GM18873 (cell line): ENCODE measurements around the gene KRT71.

ENCODE experiments used
- ATAC-seq: cut with Tn5 transposase; IDR thresholded peaks from one replicate; pipeline ENCODE4 v1.9.1; 2021; ENCODE audit warnings: mild to moderate bottlenecking, moderate library complexity, moderate number of reproducible peaks; ENCODE audit not compliant: unreplicated experiment, low FRiP score

The KRT71 gene

DNA sequence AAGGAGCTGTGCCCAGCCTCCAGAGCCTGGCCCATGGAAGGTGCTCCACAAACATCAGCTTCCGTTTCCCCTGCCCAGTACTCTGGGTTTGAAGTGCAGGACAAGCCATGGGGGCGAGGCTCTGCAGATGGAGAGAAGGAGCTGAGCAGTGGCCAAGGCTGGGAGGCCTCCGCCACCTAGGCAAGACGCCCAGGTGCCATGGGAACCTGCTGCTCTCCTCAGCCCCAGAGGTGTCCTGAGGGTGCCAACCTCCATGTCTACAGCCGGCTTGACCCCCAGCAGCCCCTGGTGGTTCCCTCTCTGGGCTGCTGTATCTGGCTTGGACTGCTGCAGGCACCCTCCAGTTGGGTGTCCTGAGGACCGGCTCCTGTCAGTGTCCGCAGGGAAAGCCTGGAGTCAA lies 12.4 kb downstream of the KRT71 start:
- no peak for ATAC-seq

GRCh38 chr12:52539821-52540173 lies 13.1 kb downstream of the KRT71 start:
- no peak for ATAC-seq

DNA sequence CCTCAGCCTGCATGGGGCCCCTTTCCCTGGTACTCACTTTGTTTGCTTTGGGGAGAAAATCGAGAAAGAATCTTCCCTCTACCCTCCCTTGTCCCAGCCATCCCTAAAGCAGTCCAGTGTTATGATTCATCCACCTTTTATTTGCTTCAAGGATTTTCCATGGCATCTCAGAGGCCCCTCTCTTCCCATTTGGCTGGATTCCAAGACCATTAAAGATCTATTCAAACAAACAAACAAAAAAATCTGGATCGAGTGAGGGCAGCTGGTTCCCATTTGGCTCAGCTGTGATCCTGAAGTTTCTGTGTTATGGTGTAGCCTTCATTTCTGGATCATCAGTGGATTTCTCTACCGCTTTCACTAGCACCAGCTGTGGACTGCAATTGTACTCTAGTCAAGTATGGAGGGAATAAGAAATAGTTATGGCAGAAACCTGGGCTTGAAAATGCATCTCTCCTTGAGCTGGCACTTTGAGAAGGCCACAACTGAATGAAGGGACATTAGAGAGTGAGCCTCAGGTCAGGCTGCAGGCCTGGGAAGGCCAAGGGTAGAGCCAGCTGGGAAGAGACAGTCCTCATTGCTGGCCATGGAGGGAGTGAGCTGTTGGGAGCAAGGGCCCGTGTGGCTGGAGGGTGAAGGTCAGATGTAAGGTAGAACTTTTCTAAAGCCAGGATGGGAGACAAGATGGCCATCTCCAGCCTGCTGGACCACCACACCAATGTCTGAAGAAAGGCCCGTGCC lies 13.7 kb downstream of the KRT71 start:
- ATAC-seq: no peak

GRCh38 chr12:52537101-52537500 lies 15.8 kb downstream of the KRT71 start:
- no peak for ATAC-seq

DNA sequence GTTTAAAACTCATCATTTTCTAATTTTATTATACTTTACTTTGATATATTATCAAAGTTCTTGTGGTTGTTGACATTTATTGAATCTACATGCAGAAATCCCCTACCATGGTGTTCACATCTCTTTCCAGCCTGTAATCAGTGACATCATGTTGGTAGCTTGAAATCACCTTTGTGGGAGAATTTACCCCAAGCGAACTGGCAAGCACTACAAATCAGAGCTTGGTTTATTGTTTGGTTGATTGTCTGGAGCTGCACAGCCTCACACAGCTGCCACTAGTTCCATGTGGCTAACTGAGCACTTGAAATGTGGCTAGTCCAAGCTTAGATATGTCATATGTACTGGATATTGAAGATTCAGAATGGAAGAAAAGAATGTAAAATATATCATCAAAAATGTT lies 17.4 kb downstream of the KRT71 start:
- ATAC-seq: no peak

GRCh38 chr12:52534482-52534881 lies 18.5 kb downstream of the KRT71 start:
- ATAC-seq: no peak

DNA sequence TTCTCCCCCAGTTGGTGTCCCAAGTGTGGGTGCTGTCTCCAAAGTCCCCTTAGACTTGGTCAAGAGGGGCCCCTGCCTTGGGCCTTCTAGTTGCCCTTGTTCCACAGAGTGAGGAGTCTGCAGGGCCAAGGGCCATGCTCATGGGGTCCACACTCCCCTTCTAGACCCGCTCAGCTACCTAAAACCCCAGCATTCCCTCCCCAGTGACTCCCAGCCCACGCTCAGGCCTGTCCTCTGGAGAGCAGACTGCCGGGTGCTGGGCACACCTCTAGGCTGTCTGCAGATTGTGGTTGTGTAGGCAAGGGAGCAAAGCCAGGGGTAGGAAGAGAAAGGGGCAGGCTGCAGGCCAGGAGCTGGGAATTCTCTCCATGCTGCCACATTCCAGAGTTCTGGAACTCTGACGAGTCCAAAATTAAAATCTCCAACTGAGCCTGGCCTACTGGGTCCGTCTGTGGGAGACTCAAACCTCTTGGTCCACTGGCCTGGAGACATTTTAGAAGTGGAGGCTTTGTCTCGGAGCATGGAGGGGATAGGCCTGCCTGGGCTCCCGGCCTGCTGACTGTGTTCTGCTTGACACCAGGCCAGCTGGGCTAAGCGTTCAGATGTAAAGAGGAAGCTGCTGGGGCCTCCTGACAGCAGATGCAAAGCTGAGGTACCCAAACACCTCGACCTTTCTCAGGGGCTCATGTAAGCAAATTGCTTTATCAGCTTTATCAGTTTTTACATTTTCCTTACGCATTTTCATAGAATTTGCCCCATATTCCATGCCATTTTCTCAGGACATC lies 19.1 kb downstream of the KRT71 start:
- no peak for ATAC-seq

DNA sequence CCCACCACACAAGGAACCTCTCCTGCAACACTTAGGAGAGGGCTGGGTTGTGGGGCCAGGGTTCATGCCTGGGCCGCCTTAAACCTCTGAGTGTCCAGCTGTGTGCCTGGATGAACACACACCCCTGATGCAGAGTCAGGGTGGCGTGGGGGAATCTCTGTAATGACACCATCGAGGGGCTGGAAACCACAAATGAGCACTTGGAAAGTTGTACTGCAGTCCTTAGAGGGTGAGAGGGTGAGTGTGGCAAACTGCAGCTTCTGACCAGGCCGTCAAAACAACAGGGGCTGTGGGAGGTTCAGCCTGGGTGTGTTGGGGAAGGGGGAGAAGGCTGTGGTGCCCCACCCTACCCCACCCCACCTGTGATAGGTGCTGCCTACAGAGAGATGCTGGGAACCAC lies 20.3 kb downstream of the KRT71 start:
- no peak for ATAC-seq

- ATAC-seq: no peak
Observed at GRCh38 chr12:52531566-52532300, 21.2 kb downstream of the KRT71 start.

DNA sequence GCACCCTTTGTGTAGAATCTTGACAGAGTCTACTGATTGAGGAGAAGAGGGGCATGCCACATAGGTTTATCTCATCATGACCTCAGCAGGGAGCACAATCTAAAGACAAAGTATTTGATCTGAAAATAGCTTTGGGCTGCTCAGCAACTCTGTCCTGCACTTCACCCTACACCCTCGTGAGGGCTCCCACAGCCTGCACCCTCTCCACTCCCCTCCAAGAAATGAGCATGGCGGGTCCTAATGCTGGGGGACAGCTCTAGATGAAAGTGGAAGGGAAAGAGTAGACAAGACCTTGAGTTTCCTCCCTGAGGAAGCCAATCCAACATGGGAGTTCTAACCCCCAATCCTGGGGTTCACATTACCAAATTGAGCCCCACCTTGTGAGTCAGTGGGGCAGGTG lies 22.0 kb downstream of the KRT71 start:
- no peak for ATAC-seq

GRCh38 chr12:52530366-52530765 lies 22.6 kb downstream of the KRT71 start:
- ATAC-seq: no peak

DNA sequence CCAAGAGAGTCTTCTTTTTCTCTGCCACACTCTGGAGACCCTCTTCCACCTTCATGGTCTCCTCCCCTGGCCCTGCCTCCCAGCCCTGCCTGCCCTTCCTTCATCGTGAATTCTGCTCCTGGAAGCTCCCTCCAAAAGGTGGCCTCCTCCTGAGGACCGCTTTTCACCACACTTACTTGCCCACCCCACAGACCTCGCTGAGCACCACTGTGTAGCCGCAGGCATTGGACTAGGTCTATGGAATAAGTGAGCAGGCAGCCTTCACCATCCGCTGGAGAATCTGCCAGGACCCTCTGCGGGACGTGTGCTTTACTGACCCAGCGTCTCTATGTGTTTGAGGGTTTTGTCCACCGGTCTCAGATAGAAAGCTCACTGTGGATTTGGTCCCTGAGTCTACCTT lies 23.1 kb downstream of the KRT71 start:
- no peak for ATAC-seq

DNA sequence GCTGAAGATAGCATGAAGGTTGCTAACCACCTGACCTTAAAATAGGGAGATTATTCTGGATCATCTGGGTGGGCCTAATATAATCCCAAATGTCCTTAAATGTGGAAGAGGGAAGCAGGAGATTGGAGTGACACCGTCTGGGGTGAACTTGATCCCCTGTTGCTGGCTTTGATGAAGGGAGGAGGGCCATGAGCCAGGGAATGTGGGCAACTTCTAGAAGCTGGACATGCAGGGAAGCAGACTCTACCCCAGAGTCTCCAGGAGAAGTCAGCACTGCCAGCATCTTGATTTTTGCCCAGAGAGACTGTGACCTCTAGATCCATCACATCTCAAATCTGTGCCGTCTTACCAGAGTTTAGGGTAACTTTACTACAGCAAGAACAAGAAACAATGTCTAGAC lies 23.5 kb downstream of the KRT71 start:
- ATAC-seq: no peak

GRCh38 chr12:52528641-52529143 lies 24.3 kb downstream of the KRT71 start:
- no peak for ATAC-seq

GRCh38 chr12:52527121-52527800 lies 25.7 kb downstream of the KRT71 start:
- no peak for ATAC-seq

GRCh38 chr12:52526511-52526951 lies 26.4 kb downstream of the KRT71 start:
- ATAC-seq: no peak

- no peak for ATAC-seq
Observed at GRCh38 chr12:52525661-52526499, 27.1 kb downstream of the KRT71 start.

DNA sequence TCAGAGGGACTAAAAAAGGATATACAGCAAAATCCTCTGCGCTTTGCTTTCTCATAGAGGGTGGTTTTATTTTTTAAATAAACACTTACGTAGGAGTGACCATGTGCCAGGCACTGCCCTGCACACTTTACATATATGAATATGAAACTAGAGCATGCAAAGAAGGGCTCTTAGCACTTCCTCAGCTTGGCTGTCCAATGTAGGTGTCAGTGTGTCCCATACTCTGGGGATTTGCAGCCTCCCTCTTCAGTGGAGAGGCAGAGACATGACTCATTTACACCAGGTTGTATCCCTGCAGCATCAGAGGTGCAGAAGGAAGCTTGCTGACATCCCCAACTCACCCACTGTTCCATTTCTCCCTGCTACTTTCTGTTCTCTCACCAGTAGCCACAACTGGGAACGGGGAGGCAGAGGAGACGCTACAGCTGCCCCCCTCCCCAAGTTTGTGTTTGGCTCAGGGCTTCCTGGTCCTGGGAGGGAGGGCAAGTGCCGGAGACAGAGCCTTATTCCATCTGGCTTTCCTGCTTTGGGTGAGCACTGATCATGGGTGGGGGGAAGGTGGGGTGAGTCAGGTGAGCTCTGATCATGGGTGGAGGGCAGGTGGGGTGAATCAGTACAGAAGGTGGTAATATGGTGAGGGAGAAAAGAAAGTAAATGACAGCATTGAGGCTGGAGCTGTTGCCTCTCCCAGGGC lies 27.9 kb downstream of the KRT71 start:
- ATAC-seq: no peak

DNA sequence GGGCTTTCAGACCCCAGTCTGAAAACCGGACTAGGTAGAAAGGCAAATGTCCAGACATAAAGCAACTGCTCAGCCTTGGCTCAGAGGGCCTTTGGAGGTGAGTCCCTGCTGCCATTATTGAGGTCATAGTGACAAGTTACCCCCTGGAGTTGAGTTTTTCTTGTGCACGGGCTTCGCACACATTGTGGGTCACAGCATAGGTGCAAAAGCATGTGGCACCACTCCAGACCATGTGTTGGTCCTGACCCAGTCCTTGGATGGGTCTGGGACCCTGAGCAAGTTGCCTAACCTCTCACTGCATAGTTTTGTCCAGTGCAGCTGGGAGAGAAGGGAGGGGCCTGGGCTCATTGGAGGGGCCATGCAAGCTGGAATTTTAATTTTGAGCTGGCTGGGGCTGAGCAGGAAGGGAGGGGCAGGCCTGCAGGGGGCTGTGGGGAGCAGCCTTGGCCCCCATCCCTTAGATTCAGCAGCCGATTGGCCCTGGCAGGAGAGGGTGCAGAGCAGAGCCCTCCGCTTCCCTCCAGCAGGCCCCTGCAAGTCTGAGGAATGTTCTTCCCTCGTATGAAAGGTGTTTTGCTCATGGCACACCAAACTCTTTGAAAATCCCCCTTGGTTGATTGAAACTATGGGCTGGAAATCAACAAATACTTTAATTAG lies 28.6 kb downstream of the KRT71 start:
- no peak for ATAC-seq
